ENCODE results near the gene C11orf71. TPM values are rescaled to one million over a fixed set of nuclear protein-coding genes. Genes with fewer than 3 reads are reported as not detected.

The C11orf71 gene
- total RNA-seq, result 4.9 and 6.4 TPM in 2 replicates

GRCh38 chr11:114400216-114400914 lies at the start of gene C11orf71, which contains the start of gene RBM7:
TSS of gene C11orf71 (minus strand) at chr11:114400511. CDS start at chr11:114400331, 180 bp downstream.
TSS of gene RBM7 (plus strand) at chr11:114400666. CDS start at chr11:114400672, 6 bp downstream.

GRCh38 chr11:114439229-114440120 lies 39.2 kb upstream of the C11orf71 start, which contains the start of gene REXO2:
TSS of gene REXO2 (plus strand) at chr11:114439467. CDS start at chr11:114439529, 62 bp downstream.

Other genes with a start within 250 kb of the C11orf71 start
- gene NNMT, start 104.1 kb downstream of the C11orf71 start, total RNA-seq, result 457 and 588 TPM in 2 replicates
- gene RBM7, start 155 bp upstream of the C11orf71 start, total RNA-seq, result 32.8 and 57.0 TPM in 2 replicates
- 240 and 260 TPM in 2 replicates for gene REXO2, start 39.0 kb upstream of the C11orf71 start, total RNA-seq
- not detected in 2 replicates for gene NXPE1, start 159.4 kb upstream of the C11orf71 start, total RNA-seq
- gene NXPE4, start 195.3 kb upstream of the C11orf71 start, total RNA-seq, result not detected in 2 replicates

Data from epithelial cell of umbilical artery (primary cell).